ENCODE data around the gene EME2.

EME2 gene

DNA sequence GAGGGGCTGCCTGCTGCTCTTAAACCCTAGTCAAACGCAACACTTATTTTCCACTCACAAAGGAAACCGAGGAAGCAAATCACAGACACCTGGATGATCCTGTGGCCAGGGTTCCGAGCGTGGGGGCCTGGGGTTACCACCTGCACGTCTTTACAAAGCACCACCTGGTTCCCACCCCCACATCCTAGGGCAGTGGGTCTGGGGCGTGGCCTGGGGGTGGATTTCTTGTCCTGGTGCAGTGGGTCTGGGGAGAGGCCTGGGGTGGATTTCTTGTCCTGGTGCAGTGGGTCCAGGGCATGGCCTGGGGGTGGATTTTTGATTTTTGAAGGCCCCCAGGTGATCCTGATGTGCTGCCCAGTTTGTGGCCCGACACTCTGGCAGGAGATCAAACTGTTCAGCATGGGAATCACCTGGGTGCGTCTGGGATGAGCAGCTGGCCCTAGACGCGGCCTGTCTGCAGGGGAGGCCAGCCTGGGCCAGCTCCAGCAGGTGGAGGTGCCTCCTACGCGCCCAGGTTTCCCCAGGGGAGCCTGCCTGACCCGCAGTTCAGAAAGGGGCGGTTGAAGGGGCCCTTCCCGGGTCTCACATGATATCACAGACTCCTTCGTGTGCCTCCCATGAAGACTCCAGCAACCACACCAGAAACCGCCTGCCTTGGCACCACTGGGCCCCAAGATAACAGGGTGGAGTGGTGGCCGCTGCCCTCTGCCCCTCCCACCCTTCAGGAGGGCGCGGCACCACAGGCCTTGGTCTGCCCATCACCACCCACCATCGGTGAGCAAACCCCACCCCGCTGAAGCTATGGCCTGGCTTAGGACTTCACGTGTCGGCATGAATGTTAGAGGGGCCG is 47.7 kb downstream of the EME2 start:
- DNase-seq, result no peak

DNA sequence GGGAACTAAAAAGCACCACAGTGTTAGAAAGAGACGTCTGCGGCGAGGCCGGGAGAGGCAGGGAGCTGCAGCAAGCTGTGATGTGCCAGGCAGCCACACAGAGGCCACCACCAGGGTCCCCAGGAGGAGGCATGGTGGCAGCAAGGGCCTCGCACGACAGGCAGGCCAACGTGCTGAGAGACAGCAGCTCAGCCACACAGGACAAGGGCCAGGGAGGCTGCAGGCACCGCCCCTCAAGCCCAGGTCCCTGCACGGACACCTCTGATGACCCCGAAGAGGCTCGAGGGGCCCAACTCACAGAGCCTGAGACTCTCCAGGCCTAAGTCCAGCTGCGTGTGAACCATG is 48.3 kb downstream of the EME2 start:
- DNase-seq, result no peak

DNA sequence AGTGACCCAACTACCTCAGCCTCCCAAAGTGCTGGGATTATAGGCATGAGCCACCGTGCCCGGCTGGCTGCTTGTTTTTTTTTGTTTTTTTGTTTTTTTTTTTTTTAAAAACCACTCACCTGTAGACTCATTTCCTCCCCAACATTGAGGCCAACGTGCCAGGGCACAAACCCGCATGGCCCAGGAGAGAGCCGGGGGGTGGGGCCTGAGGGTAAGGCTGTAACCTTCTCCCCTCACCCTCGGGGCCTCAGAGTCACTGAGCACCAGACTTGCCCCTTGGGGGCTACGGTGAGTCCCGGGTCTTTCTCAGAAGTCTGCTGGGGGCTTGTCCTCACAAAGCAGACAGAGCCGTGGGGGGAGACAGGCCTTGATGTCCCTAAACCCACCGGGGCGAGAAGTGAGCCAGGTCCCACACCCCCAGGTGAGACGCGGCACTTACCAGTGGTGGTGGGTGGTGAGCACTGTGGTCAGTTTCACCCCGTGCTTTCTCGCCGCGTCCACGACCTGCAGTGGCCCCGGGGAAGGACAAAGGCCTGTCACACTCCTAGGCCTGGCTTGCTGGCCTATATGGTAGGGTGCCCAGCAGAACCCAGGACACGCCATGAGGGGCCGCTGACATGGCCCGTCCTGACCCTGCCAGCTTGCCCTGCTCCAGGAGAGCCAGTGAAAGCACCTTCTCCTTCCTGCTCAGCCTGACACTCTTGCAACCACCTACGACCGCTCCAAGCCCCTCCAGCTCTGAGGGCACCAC is 49.4 kb downstream of the EME2 start:
- DNase-seq, result no peak

DNA sequence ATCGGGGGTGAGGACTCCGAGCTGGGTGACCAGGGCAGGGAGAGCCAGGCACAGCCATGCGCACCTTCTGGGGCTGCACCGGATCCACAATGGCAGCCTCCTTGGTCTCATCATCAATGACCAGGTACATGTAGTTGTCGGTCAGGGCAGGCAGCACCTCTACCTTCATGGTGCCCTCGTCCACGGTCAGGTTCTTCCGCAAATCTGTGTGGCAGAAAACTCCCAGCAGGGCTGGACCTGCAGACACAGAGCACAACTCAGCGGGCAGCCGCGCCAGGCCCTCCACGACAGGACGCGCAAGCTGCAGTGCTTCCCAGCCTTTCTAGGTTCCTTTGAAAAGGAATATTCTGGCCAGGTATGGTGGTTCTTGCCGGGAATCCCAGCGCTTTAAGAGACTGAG is 50.2 kb downstream of the EME2 start:
- no peak for DNase-seq

GRCh38 chr16:1823821-1824220 is 51.2 kb downstream of the EME2 start:
- no peak for DNase-seq

DNA sequence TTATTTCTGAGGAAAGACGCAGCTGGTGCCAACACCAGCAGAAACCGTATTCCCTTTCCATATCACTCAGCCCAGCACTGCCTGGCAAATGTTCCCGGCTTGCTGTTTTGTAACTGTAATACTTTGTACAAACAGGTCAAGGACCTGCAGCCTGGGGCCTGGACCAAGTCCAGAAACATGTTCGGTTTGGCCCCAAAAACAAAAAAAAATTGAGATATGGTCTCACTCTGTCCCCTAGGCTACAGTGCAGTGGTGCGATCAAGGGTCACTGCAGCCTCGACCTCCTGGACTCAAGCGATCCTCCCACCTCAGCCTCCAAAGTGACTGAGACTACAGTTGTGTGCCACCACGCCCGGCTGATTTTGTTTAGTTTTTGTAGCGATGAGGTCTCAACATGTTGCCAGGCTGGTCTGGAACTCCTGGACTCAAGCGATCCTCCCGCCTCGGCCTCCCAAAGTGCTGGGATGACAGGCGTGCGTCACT is 52.8 kb downstream of the EME2 start:
- no peak for DNase-seq
